ENCODE results near the gene ZBTB7C.
A peak's percentile ranks its signal among the peaks of the same experiment; 100 is the strongest.

Gene ZBTB7C

GRCh38 chr18:48387300-48387699 is 21.9 kb downstream of the ZBTB7C start:
- no peak for DNase-seq

DNA sequence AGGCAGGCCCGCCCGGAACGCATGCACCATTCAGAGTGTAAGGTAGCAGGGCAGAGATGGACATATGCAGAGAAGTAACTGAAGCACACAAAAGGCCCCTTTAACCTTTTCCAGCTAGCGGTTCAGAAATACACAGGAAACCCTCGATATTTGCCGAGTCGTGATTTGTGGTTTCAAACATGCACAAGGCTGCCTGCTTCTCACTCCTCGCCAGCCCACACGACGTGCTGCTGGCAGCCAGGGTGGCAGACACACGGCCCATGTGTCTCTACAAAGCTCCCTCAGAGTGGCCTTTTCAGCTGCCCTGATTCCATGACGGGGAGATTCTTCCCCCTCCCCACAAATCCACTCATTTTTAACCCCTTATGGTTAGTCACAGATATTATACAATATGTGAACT is 23.6 kb downstream of the ZBTB7C start:
- DNase-seq = no peak

DNA sequence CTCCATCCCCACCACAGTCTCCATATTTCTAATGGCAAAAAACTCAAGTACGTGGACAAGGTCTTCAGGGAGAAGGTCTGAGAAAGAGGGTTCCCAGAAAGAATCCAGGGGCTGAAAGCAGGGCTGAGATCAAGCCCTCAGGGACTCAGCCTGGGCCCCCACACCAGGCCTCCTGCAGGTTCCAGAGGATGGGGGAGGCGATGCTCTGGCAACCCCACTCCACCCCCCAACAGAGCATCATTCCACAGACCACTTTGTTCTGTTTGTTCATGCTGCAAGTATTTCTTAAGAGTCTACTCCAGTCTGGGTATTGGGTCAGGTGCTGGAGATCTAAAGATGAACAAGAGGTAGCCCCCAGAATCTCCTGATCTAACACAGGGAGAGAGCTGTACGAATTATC is 32.2 kb downstream of the ZBTB7C start:
- DNase-seq = no peak

GRCh38 chr18:48376406-48376805 is 32.8 kb downstream of the ZBTB7C start:
- DNase-seq = no peak

DNA sequence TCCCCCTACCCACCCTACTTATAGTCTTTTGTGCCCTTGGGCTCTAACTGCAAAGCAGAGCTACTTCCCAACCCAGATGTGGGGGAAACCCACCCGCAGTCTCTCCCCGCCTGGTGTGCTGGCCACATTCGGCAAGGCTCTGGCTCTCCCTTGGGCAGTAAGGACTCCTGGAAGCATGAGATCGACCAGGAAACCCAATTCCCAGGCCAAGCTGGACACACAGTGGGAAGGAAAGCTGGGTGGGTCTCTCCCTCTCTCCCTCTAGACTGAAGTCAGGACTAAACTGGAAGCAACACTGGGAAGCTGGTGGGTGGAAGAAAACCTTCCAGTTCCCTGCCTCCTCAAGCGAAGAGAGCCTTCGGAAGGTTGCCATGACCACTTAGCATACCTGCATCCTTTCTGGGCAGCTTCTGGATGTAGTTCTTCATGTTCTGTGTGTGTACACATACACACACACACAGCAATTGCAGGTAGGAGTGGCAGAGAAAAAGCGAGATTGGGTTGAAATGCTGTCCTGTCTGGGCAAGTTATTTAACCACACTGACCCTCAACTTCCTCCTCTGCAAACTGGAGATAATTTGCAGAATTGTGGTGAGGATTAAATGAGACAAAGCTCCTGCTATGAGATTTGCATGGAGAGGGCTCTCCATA is 33.9 kb downstream of the ZBTB7C start:
- peak; percentile 9 to 27 for DNase-seq

GRCh38 chr18:48374423-48375149 is 34.6 kb downstream of the ZBTB7C start:
- peak; percentile 21 to 24 for DNase-seq

DNA sequence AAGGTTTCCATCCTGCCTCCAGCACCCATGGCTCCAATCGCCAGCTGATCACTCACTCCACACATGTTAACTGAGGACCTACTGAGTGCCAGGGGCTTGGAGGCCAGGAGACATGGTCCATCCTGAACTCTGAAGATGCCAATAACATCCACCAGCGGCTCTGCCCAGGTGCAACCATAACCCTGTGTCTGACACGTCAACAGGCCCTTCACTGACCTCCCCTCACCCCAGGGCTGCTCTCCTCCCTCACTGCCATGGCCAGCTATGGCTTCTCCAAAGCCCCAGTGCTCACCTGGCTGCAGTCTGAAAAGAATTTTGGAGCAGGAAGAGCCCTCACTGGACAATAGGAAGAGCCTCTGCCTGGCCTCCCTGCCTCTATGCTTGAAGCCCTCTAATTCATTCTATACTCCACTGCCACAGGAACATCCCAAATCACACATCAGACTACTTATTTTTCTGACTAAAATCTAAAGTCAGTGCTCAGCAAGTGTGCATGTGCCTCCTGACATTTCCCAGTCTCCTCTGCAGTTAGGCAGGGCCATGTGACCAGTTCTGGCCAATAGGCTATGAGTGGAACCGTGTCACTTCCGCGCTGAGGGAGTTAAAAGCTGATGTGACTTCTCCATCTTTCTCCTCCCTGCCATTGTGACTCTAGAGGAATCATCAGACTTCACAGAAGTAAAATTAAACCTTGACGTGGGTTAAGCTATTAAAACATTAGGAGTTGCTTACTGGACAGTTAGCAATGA is 37.2 kb downstream of the ZBTB7C start:
- no peak for DNase-seq

DNA sequence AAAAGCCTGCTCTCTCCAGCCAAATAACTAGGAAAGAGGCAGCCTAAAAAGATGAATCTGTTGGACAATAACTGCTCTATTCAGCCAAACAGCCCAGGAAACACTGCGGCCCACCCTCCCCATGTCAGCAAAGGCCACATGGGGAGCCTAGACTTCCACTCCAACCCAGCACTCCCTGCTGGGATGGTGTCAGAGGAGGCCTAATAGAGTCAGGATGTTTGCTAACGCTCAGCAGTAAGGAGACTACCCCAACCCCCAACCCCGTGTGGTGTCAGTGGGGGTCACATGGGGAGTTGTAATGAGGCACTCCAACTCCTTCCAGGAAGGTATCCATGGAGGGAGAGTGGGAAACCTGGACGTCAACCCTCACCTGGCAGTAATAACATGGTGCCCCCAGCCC is 41.6 kb downstream of the ZBTB7C start:
- DNase-seq = no peak

GRCh38 chr18:48365965-48366364 is 43.2 kb downstream of the ZBTB7C start:
- DNase-seq = no peak

- no peak for DNase-seq
Measured at GRCh38 chr18:48364146-48364545, 45.0 kb downstream of the ZBTB7C start.

GRCh38 chr18:48363175-48363574 is 46.0 kb downstream of the ZBTB7C start:
- no peak for DNase-seq

- DNase-seq = no peak
Measured at GRCh38 chr18:48361801-48362200, 47.4 kb downstream of the ZBTB7C start.

DNA sequence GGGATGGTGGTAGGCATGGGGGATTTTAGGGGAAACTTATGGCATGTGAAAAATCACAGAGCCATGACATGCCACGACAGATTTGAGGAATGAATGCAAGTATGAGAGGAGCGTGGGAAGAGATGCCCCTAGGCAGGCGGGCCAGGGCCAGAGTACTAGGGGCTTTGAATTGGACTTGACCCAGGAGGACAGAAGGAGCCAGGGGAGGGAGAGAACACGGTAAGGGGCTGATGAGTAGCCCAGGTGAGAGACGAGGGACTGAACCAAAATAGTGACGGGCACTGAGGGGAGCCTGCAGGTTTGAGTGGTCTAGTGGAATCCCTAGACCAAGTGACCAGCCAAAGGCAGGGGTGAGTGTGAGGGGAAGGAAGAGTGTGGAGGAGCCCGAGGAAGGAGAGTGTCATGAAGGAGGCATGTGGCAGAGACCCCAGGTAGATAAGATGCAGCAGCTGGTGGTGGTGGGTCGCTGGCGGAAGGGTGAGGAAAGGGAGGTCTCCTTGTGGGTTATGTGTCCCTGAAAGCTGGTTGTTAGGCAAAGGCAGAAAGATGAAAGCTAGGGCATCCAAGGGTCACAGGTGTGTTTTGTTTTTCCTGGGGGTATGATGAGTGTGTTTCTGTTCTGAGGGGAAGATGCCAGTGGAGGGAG is 48.7 kb downstream of the ZBTB7C start:
- DNase-seq = no peak

DNA sequence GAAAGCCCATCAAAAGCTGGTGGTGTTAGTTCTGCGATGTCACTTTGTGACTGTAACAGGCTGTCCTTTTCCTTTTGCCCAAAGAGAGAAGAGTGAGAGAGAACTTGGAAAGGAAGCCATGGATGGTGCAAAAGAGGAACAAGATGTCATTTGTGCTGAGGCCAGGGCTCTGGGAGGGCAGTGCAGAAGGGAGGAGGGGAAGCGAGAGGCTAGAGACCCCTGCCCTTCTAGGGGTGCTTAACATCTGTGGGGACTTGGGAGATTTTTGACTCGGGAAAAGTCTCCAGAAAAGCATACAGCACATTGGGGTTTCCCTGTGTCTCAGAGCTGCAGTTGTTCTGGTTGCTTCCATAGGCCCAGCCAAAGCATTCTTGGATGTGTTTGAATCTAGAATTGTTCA is 49.6 kb downstream of the ZBTB7C start:
- no peak for DNase-seq

DNA sequence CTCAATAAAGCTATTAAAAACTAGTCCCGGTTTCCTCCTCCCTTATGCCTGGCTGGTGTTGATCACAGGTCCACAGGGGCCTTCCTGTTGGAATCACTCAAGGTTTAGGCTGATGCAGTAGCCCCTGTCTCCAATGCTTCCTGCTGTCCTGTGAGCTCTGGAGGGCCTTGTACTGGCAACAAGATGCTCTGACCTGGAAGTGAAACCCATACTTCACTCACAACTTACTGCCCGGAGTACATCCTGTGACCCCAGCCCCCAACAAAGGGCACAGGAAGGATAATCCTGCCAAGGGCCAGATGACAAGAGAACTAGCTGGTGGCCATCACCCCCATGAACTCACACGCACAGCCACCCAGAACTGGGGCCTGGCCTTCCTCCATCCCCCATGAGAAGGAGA is 50.3 kb downstream of the ZBTB7C start:
- DNase-seq = no peak

DNA sequence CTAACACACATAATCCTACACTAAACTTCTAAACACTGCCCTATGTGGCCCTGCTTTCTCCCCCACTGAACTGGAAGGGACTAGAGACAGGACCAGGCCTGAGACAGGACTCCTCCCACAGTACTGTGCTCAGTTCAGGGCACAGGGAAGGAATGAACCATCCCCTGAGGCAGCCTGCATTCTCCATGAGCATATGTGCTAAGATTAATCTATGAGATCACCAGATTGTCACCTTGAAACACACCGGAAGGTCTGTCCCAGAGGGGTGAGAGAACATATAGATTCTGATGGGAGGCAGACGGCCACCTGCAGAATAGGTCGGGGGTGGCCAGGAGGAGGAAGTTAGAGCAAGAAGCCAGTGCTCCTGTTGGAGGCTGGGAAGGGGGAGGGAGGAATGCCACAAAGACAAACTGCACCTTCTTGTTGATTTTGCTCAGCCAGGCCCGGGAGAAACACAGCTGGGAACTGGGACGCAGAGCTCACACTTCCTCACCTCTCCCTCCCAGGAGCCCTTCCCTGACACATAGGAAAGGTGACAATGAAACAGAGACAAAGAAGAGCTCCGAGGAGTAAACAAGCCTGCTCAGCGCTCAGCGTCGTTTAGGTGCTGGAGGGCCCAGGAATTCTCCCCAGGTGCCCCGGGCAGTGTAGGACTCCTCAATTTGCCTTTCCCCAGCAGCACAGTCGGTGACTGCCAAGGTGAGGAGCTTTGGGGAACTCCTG is 52.1 kb downstream of the ZBTB7C start:
- DNase-seq = no peak

DNA sequence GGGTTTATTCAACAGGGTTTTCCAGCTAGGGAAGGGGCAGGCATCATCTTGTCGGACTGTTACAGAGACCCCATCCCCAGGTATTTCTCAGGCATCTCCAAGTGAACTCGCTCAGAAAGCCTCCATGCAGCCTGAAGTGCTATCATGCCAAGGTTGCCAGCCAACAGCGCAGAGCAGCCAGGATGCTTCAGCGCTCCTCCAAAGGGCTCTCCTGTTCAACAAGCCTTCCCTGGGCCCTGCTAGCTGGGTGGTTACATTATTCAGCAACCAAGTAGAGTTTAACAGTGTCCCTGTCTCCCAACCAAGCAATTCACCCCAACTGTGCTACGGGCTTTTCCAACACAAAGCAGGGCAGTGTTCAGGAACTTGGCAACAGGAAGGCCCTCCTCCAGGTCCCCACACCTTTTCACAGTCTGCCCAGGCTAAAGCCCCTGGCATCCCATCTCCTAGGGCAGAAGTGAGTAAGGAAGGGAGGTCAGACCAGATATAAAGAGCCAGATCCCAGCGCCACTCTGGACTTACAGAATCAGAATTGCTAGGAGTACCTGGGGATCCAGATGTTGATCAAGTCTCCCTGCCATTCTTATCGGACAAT is 52.9 kb downstream of the ZBTB7C start:
- no peak for DNase-seq

GRCh38 chr18:48355276-48356115 is 53.7 kb downstream of the ZBTB7C start:
- DNase-seq = no peak

GRCh38 chr18:48354746-48355260 is 54.4 kb downstream of the ZBTB7C start:
- no peak for DNase-seq

- no peak for DNase-seq
Measured at GRCh38 chr18:48352051-48352755, 57.0 kb downstream of the ZBTB7C start.

All from Kasumi-1 (cell line).